Kasumi-1 (cell line): ENCODE measurements around the gene PTGER2.

Experiments
- DNase-seq, 2 experiments: peaks; one replicate each; lab custom pipeline; 2025; lab: John Stamatoyannopoulos, UW

The PTGER2 gene

GRCh38 chr14:52377940-52378339 lies 63.8 kb downstream of the PTGER2 start:
- DNase-seq = no peak
